ENCODE measurements around the gene JPT2. TPM values are rescaled to one million over a fixed set of nuclear protein-coding genes. Genes with fewer than 3 reads are reported as not detected.

JPT2 gene
- total RNA-seq, 1 donor from 2014 or later = 53.1 TPM

- TF ChIP-seq, protein P1, sequence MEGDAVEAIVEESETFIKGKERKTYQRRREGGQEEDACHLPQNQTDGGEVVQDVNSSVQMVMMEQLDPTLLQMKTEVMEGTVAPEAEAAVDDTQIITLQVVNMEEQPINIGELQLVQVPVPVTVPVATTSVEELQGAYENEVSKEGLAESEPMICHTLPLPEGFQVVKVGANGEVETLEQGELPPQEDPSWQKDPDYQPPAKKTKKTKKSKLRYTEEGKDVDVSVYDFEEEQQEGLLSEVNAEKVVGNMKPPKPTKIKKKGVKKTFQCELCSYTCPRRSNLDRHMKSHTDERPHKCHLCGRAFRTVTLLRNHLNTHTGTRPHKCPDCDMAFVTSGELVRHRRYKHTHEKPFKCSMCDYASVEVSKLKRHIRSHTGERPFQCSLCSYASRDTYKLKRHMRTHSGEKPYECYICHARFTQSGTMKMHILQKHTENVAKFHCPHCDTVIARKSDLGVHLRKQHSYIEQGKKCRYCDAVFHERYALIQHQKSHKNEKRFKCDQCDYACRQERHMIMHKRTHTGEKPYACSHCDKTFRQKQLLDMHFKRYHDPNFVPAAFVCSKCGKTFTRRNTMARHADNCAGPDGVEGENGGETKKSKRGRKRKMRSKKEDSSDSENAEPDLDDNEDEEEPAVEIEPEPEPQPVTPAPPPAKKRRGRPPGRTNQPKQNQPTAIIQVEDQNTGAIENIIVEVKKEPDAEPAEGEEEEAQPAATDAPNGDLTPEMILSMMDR (IDR thresholded peaks at IDR 0.05) = no peak
- ATAC-seq (no peak), DNase-seq (no peak)
- Histone ChIP-seq H3K9me3 (no peaks in the 10 kb centered on the region), H3K36me3 (peaks cover 89% of the 10 kb centered on the region), H3K4me3 (no peak overlapping the region), H3K27me3 (ENCODE audit: low read depth) (no peaks in the 10 kb centered on the region), H3K27ac (no peak overlapping the region), H3K4me1 (no peaks in the 10 kb centered on the region)
- intact Hi-C loops (cut with DNase I) = no loop called here
Observed at GRCh38 chr16:1656808-1657617, 21.1 kb upstream of the JPT2 start.

GRCh38 chr16:1657841-1658240 lies 20.2 kb upstream of the JPT2 start:
- no peak overlapping the region for H3K4me3 ChIP-seq
- TF ChIP-seq, protein P1 (IDR thresholded peaks at IDR 0.05) = no peak
- H3K36me3 ChIP-seq = peaks cover 89% of the 10 kb centered on the region
- ATAC-seq (no peak), DNase-seq (no peak)
- H3K4me1 ChIP-seq = no peaks in the 10 kb centered on the region
- no peak overlapping the region for H3K27ac ChIP-seq
- no peaks in the 10 kb centered on the region for H3K9me3 ChIP-seq
- intact Hi-C loops (cut with DNase I) = no loop called here
- no peaks in the 10 kb centered on the region for H3K27me3 ChIP-seq (ENCODE audit: low read depth)

- TF ChIP-seq, protein P1 (IDR thresholded peaks at IDR 0.05) = no peak
- H3K36me3 ChIP-seq = peaks cover 89% of the 10 kb centered on the region
Observed at GRCh38 chr16:1659031-1659430, 19.0 kb upstream of the JPT2 start.

DNA sequence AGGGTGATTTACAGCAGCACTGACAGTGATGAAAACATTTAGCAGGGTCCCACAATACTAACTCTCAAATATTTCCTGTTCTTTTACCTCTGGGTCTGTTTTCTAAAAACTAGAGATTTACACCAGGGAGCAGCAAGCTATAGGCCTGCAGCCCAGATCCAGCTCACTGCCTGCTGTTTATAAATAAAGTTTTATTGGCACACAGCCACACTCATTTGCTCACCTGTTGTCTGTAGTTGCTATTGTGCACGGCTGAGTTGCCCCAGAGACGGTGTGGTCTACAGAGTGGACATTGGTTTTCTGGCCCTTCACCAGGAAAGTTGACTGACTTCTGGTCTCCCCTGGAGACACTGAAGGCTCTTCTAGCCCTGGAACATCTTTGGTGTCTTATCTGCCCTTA lies 16.3 kb upstream of the JPT2 start:
- H3K36me3 ChIP-seq = peaks cover 89% of the 10 kb centered on the region
- no peak for ATAC-seq
- intact Hi-C loops (cut with DNase I) = no loop called here

More at GRCh38 chr16:1659031-1659430, 19.0 kb upstream of the JPT2 start:
- Histone ChIP-seq H3K9me3 (no peaks in the 10 kb centered on the region), H3K27me3 (ENCODE audit: low read depth) (no peaks in the 10 kb centered on the region), H3K4me3 (no peak overlapping the region), H3K27ac (no peak overlapping the region), H3K4me1 (no peaks in the 10 kb centered on the region)
- ATAC-seq (no peak), DNase-seq (no peak)
- intact Hi-C loops (cut with DNase I) = no loop called here

DNA sequence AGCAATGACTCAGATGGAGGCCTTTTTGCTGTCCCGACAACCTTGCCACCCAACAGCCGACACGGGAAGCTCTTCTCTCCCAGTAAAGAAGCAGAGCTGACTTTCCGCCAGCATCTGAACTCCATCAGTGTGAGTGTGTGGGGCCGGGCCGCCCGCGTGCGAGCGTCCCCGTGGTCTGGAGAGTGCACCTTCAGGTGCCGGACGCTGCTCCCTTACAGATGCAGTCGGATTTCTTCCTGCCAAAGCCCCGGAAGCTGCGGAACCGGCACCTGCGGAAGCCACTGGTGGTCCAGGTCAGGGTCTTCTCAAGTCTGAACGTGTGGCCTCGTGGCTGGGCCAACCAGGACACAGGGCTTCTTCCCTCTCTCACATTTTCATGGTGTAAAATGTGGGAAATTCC lies 15.5 kb upstream of the JPT2 start:
- peaks cover 89% of the 10 kb centered on the region for H3K36me3 ChIP-seq
- no peak overlapping the region for H3K27ac ChIP-seq
- no peaks in the 10 kb centered on the region for H3K4me1 ChIP-seq
- DNase-seq (no peak), ATAC-seq (no peak)
- TF ChIP-seq, protein P1 (IDR thresholded peaks at IDR 0.05) = no peak
- H3K27me3 ChIP-seq (ENCODE audit: low read depth) = no peaks in the 10 kb centered on the region
- intact Hi-C loops (cut with DNase I) = no loop called here
- no peak overlapping the region for H3K4me3 ChIP-seq
- H3K9me3 ChIP-seq = no peaks in the 10 kb centered on the region

More for the DNA sequence above, 16.3 kb upstream of the JPT2 start:
- Histone ChIP-seq H3K4me3 (no peak overlapping the region), H3K9me3 (no peaks in the 10 kb centered on the region), H3K27ac (no peak overlapping the region), H3K4me1 (no peaks in the 10 kb centered on the region), H3K27me3 (ENCODE audit: low read depth) (no peaks in the 10 kb centered on the region)
- TF ChIP-seq, protein P1 (IDR thresholded peaks at IDR 0.05) = no peak
- DNase-seq = no peak

Data from lower lobe of right lung (tissue), 2 donors.